GM23248 (cell line): Measurements from ENCODE around the gene DNAJC22. TPM values are rescaled to one million over a fixed set of nuclear protein-coding genes. Genes with fewer than 3 reads are reported as not detected.
"Not testable (repeated sequence)": the region's sequence is repeated elsewhere in the genome, so short reads cannot be mapped to it uniquely, and the experiment has no call there.

ENCODE experiments used
- DNase-seq: peaks from one replicate; pipeline ENCODE4 v3.0.0-alpha.2; 2015
- H2AFZ ChIP-seq: fragments of 200-600 bp; sonication (generic); 2 replicates; pipeline ENCODE4 v1.6.1; 2016; ENCODE audit warnings: antibody characterized with exemption
- H3F3A ChIP-seq: fragments of 200-600 bp; sonication (generic); 2 replicates; pipeline ENCODE4 v1.6.1; 2016; ENCODE audit warnings: mild to moderate bottlenecking, antibody characterized with exemption, mixed run types; ENCODE audit not compliant: insufficient read depth
- H3K27ac ChIP-seq: fragments of 200-600 bp; sonication (generic); 2 replicates; pipeline ENCODE4 v1.5.1; 2016; ENCODE audit warnings: mild to moderate bottlenecking
- H3K27me3 ChIP-seq: fragments of 200-600 bp; sonication (generic); replicated peaks from 2 replicates; pipeline ENCODE4 v1.6.1; 2016; ENCODE audit warnings: mild to moderate bottlenecking; ENCODE audit not compliant: insufficient read depth
- H3K36me3 ChIP-seq: fragments of 200-600 bp; sonication (generic); 2 replicates; pipeline ENCODE4 v1.6.1; 2016; ENCODE audit warnings: low read depth, mild to moderate bottlenecking
- H3K4me1 ChIP-seq: fragments of 200-600 bp; sonication (generic); 2 replicates; pipeline ENCODE4 v1.6.1; 2016; ENCODE audit warnings: mild to moderate bottlenecking; ENCODE audit not compliant: insufficient read depth
- H3K4me2 ChIP-seq: fragments of 200-600 bp; sonication (generic); one replicate; pipeline ENCODE4 v1.6.1; 2016; ENCODE audit warnings: mild to moderate bottlenecking; ENCODE audit not compliant: unreplicated experiment
- H3K4me3 ChIP-seq: fragments of 200-600 bp; sonication (generic); 2 replicates; pipeline ENCODE4 v1.5.1; 2016; ENCODE audit warnings: mild to moderate bottlenecking
- H3K79me2 ChIP-seq: fragments of 200-600 bp; sonication (generic); 2 replicates; pipeline ENCODE4 v1.6.1; 2016; ENCODE audit warnings: mild to moderate bottlenecking; ENCODE audit not compliant: insufficient read depth
- H3K9ac ChIP-seq: fragments of 200-600 bp; sonication (generic); 2 replicates; pipeline ENCODE4 v1.6.1; 2016; ENCODE audit warnings: mild to moderate bottlenecking
- H3K9me2 ChIP-seq: fragments of 200-600 bp; sonication (generic); 2 replicates; pipeline ENCODE4 v1.6.1; 2016; ENCODE audit warnings: mixed run types, mild to moderate bottlenecking, moderate library complexity; ENCODE audit not compliant: insufficient read depth
- H3K9me3 ChIP-seq: fragments of 200-600 bp; sonication (generic); one replicate; pipeline ENCODE4 v1.6.1; 2017; ENCODE audit warnings: low read depth
- H4K20me1 ChIP-seq: fragments of 200-600 bp; sonication (generic); 2 replicates; pipeline ENCODE4 v1.6.0; 2016; ENCODE audit not compliant: insufficient read depth
- EZH2 ChIP-seq: fragments of 200-600 bp; sonication (generic); IDR thresholded peaks from 2 replicates; pipeline ENCODE4 v1.6.1; 2018; ENCODE audit warnings: antibody characterized with exemption, mild to moderate bottlenecking; ENCODE audit not compliant: insufficient read depth, poor library complexity, severe bottlenecking
- EZH2phosphoT487 ChIP-seq: fragments of 200-600 bp; sonication (generic); IDR thresholded peaks from 2 replicates; pipeline ENCODE4 v1.6.1; 2018; ENCODE audit warnings: antibody characterized with exemption, moderate library complexity, mild to moderate bottlenecking, low read depth; ENCODE audit not compliant: insufficient read depth
- WGBS, 2 experiments: methylation state at CpG; one replicate each; pipeline ENCODE4 v1.1.6; 2015 to 2017; ENCODE audit warnings: low lambda C conversion rate in 2 of 2, low coverage in 1 of 2; ENCODE audit errors: missing lambda C conversion rate in 2 of 2; 5-methylcytosine and 5-hydroxymethylcytosine counted together
- in situ Hi-C: fragments of 300-500 bp; cut with MboI; formaldehyde crosslinking; loops from 2 replicates; pipeline ENCODE4 v1.15.0; 2020
- polyA plus RNA-seq: library from polyadenylated mRNA; unstranded; fragments of >200 nt; fragmentation: Nextera tagmentation; extraction: Ambion mirVana; gene quantifications from 2 replicates; pipeline ENCODE4 v1.2.1, GENCODE V29; 2016
- total RNA-seq: library from RNA; depleted of rRNA; stranded (reverse); fragments of >200 nt; shearing (Covaris generic); gene quantifications from 2 replicates; pipeline ENCODE4 v1.2.3, GENCODE V29; 2014

DNAJC22 gene
- total and polyA plus RNA-seq, 2 experiments from 2014 or later = 0.69 to 2.5 TPM

- Histone ChIP-seq H3K4me2 (no peak overlapping the region), H4K20me1 (peaks cover 2% of the 10 kb centered on the region; the same call in 1 of the 2 replicates), H3K4me1 (no peaks in the 10 kb centered on the region), H3K9me3 (no peaks in the 10 kb centered on the region), H3K4me3 (no peak overlapping the region), H3F3A (no peaks in the 10 kb centered on the region), H3K27me3 (no peaks in the 10 kb centered on the region), H2AFZ (no peak overlapping the region), H3K79me2 (peaks cover 90% of the 10 kb centered on the region), H3K9ac (no peak overlapping the region), H3K27ac (no peak overlapping the region), H3K36me3 (no peaks in the 10 kb centered on the region), H3K9me2 (no peaks in the 10 kb centered on the region)
- TF ChIP-seq EZH2 (no peak), EZH2phosphoT487 (no peak)
- in situ Hi-C loops = no loop called here
- 61 to 63% methylated on average over 2 of the region's 2 CpGs for WGBS, 2 experiments
- no peak for DNase-seq
Observed at GRCh38 chr12:49377386-49377785, 30.7 kb downstream of the DNAJC22 start.

- H3K4me2 ChIP-seq, H2AFZ ChIP-seq, H4K20me1 ChIP-seq, H3K9ac ChIP-seq, H3F3A ChIP-seq, H3K4me1 ChIP-seq, H3K27ac ChIP-seq, H3K36me3 ChIP-seq, H3K9me3 ChIP-seq, DNase-seq, H3K4me3 ChIP-seq, in situ Hi-C loops, H3K27me3 ChIP-seq, H3K9me2 ChIP-seq: not testable (repeated sequence)
- H3K79me2 ChIP-seq = peaks cover 90% of the 10 kb centered on the region
- 96 to 97% methylated on average over 9 of the region's 9 CpGs for WGBS, 2 experiments
Observed at GRCh38 chr12:49380184-49380583, 33.5 kb downstream of the DNAJC22 start.

DNA sequence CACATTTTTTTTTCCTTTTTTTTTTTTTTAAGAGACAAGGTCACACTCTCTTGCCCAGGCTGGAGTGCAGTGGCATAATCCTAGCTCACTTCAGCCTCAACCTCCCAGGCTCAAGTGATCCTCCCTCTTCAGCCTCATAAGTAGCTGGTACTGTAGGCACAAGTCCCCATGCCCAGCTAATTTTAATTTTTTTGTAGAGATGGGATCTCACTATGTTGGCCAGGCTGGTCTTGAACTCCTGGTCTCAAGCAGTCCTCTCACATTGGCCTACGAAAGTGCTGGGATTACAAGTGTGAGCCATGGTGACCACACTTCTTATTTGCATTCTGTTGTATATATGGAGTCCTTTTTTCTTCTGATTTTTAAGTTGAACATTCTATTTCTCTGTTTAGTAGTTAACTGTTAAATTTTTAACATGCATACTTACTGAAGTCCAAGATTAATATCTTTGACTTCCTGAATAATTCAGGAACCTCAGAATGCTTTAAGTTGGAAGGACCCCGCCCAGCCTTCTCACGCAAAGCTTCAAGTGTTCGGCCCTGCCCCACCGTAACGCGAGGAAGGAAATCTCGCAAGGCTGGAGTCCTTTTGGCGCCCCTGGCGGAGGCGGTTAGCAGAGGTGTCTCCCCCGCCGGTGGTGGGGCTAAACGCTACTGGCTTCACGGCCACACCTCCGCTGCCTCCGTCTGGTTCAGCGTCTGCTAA lies 42.1 kb downstream of the DNAJC22 start:
- Histone ChIP-seq H3K36me3 (no peaks in the 10 kb centered on the region), H3K9me2 (no peaks in the 10 kb centered on the region), H3K4me1 (no peaks in the 10 kb centered on the region), H2AFZ (no peak overlapping the region), H4K20me1 (no peaks in the 10 kb centered on the region), H3K27me3 (no peaks in the 10 kb centered on the region), H3K27ac (no peak overlapping the region), H3K4me3 (no peak overlapping the region), H3K9ac (no peak overlapping the region), H3F3A (no peaks in the 10 kb centered on the region), H3K79me2 (peaks cover 78% of the 10 kb centered on the region), H3K4me2 (no peak overlapping the region), H3K9me3 (no peaks in the 10 kb centered on the region)
- in situ Hi-C loops = no loop called here
- 88 to 94% methylated on average over 18 of the region's 18 CpGs for WGBS, 2 experiments
- TF ChIP-seq EZH2 (no peak), EZH2phosphoT487 (no peak)
- no peak for DNase-seq

DNA sequence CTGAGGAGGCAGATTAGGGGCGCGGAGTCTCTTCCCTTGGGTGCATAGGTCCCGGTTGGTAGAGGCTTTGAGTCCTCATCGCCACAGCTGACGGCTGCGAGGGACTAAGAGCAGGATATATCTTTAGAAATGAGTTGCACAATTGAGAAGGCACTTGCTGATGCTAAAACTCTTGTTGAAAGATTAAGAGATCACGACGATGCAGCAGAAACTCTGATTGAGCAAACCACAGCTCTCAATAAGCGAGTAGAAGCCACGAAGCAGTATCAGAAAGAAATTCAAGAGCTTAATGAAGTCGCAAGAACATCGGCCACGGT lies 42.7 kb downstream of the DNAJC22 start:
- no peaks in the 10 kb centered on the region for H3K9me3 ChIP-seq
- H3K9me2 ChIP-seq = no peaks in the 10 kb centered on the region
- H3K9ac ChIP-seq = no peak overlapping the region
- no peak overlapping the region for H3K4me2 ChIP-seq
- TF ChIP-seq EZH2 (no peak), EZH2phosphoT487 (no peak)
- H2AFZ ChIP-seq = no peak overlapping the region
- no peaks in the 10 kb centered on the region for H3K4me1 ChIP-seq
- no peak overlapping the region for H3K4me3 ChIP-seq
- H3K27ac ChIP-seq = no peak overlapping the region
- H3F3A ChIP-seq = no peaks in the 10 kb centered on the region
- H3K27me3 ChIP-seq = no peaks in the 10 kb centered on the region
- in situ Hi-C loops = no loop called here
- H4K20me1 ChIP-seq = no peaks in the 10 kb centered on the region
- 96 to 97% methylated on average over 13 of the region's 13 CpGs for WGBS, 2 experiments
- H3K36me3 ChIP-seq = no peaks in the 10 kb centered on the region
- peaks cover 78% of the 10 kb centered on the region for H3K79me2 ChIP-seq
- no peak for DNase-seq

DNA sequence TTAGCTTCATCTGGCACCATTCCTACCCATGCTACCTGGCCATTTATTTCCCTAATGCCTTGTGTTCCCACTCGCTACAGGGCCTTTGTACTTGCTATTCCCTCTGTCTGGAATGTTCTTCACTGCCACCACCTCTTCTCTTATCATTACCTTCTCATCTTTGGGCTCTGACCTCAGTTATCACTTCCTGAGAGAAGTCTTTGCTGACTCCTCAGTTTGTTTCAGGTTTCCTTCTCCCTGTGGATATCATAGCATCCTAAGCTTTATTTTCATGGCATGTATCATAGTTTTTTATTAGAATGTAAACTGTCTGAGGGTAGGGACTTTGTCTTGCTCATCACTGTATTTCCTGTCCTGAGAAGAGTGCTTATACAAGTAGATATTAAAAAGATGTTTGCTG lies 50.3 kb downstream of the DNAJC22 start:
- in situ Hi-C loops = no loop called here
- no peaks in the 10 kb centered on the region for H3K9me2 ChIP-seq
- no peak overlapping the region for H3K4me2 ChIP-seq
- H3K9me3 ChIP-seq = no peaks in the 10 kb centered on the region
- no peaks in the 10 kb centered on the region for H3F3A ChIP-seq
- TF ChIP-seq EZH2phosphoT487 = no peak
- TF ChIP-seq EZH2 = no peak
- 100% methylated on average over 1 of the region's 1 CpG for WGBS, 2 experiments
- no peak overlapping the region for H2AFZ ChIP-seq
- no peak overlapping the region for H3K27ac ChIP-seq
- H3K36me3 ChIP-seq = no peaks in the 10 kb centered on the region
- no peak for DNase-seq
- H3K4me1 ChIP-seq = no peaks in the 10 kb centered on the region
- H4K20me1 ChIP-seq = no peaks in the 10 kb centered on the region; the same call in 1 of the 2 replicates
- no peak overlapping the region for H3K4me3 ChIP-seq
- peaks cover 76% of the 10 kb centered on the region for H3K79me2 ChIP-seq
- no peak overlapping the region for H3K9ac ChIP-seq
- no peaks in the 10 kb centered on the region for H3K27me3 ChIP-seq
